WTC11 (cell line): ENCODE results near the gene TIMM10. TPM values are rescaled to one million over a fixed set of nuclear protein-coding genes. Genes with fewer than 3 reads are reported as not detected.

ENCODE experiments used
- ATAC-seq: fragments of 200-7000 bp; cut with Tn5 transposase; 2 replicates; pipeline ENCODE4 v1.10.0; 2021; ENCODE audit warnings: mild to moderate bottlenecking, moderate library complexity
- CTCF ChIA-PET: fragments of 300-600 bp; sonication (Branson Sonifier 250); formaldehyde crosslinking; loops from one replicate; lab custom pipeline; 2021; ENCODE audit warnings: antibody characterized with exemption; lab: Charles Lee
- POLR2A ChIA-PET: fragments of 350-600 bp; sonication (Branson Sonifier 250); formaldehyde crosslinking; loops from one replicate; lab custom pipeline; 2021; ENCODE audit warnings: antibody characterized with exemption; lab: Charles Lee
- DNase-seq: peaks from one replicate; pipeline ENCODE4 v3.0.0; 2021; ENCODE audit warnings: low spot score
- H3K27ac Mint-ChIP-seq: 2 replicates; pipeline ENCODE4 v1.8.0; 2021; ENCODE audit warnings: mixed read lengths
- H3K27me3 Mint-ChIP-seq: 2 replicates; pipeline ENCODE4 v1.8.0; 2021; ENCODE audit warnings: low read depth, mild to moderate bottlenecking, moderate library complexity, mixed read lengths
- H3K36me3 Mint-ChIP-seq: 2 replicates; pipeline ENCODE4 v1.8.0; 2021; ENCODE audit warnings: mixed read lengths
- H3K4me1 Mint-ChIP-seq: 2 replicates; pipeline ENCODE4 v1.8.0; 2022; ENCODE audit warnings: mixed read lengths
- H3K4me3 Mint-ChIP-seq: 2 replicates; pipeline ENCODE4 v1.8.0; 2021; ENCODE audit warnings: mild to moderate bottlenecking, moderate library complexity, mixed read lengths
- H3K9me3 Mint-ChIP-seq: 2 replicates; pipeline ENCODE4 v1.8.0; 2021; ENCODE audit warnings: mixed read lengths
- E2F4 ChIP-seq: sonication (generic); formaldehyde crosslinking; IDR thresholded peaks from 2 replicates; pipeline ENCODE4 v1.8.1; 2022; ENCODE audit warnings: low read depth, mild to moderate bottlenecking, moderate library complexity, missing genetic modification reagents, borderline replicate concordance
- ELF4 ChIP-seq: sonication (generic); formaldehyde crosslinking; IDR thresholded peaks from 2 replicates; pipeline ENCODE4 v1.8.1; 2022; ENCODE audit warnings: low read depth, mild to moderate bottlenecking, moderate library complexity, missing genetic modification reagents
- EMX1 ChIP-seq: fragments of 250-450 bp; sonication (Bioruptor Pico); IDR thresholded peaks from 2 replicates; pipeline ENCODE4 v1.8.0; 2021; ENCODE audit warnings: mild to moderate bottlenecking
- ETV6 ChIP-seq: sonication (generic); formaldehyde crosslinking; IDR thresholded peaks from 2 replicates; pipeline ENCODE4 v1.8.1; 2022; ENCODE audit warnings: mild to moderate bottlenecking, missing genetic modification reagents
- FOXJ3 ChIP-seq: sonication (generic); formaldehyde crosslinking; IDR thresholded peaks from 2 replicates; pipeline ENCODE4 v1.9.0; 2021; ENCODE audit warnings: missing genetic modification reagents, mild to moderate bottlenecking, borderline replicate concordance
- FOXK1 ChIP-seq: sonication (generic); formaldehyde crosslinking; IDR thresholded peaks from 2 replicates; pipeline ENCODE4 v1.8.0; 2022; ENCODE audit warnings: mild to moderate bottlenecking, moderate library complexity, missing genetic modification reagents
- FOXP1 ChIP-seq: sonication (generic); formaldehyde crosslinking; IDR thresholded peaks from 2 replicates; pipeline ENCODE4 v1.8.0; 2022; ENCODE audit warnings: missing genetic modification reagents, mild to moderate bottlenecking, moderate library complexity, borderline replicate concordance
- GTF2I ChIP-seq: fragments of 250-450 bp; sonication (Bioruptor Pico); conservative IDR thresholded peaks from 2 replicates; pipeline ENCODE4 v1.4.0; 2021; ENCODE audit warnings: mild to moderate bottlenecking
- HMGXB4 ChIP-seq: sonication (generic); formaldehyde crosslinking; IDR thresholded peaks from 2 replicates; pipeline ENCODE4 v1.8.1; 2023; ENCODE audit warnings: mild to moderate bottlenecking, moderate library complexity, missing genetic modification reagents
- MAX ChIP-seq: sonication (generic); formaldehyde crosslinking; IDR thresholded peaks from 2 replicates; pipeline ENCODE4 v1.8.0; 2022; ENCODE audit warnings: mild to moderate bottlenecking, missing genetic modification reagents
- NFATC4 ChIP-seq: fragments of 250-450 bp; sonication (Bioruptor Pico); IDR thresholded peaks from 2 replicates; pipeline ENCODE4 v1.9.0; 2021; ENCODE audit warnings: mild to moderate bottlenecking
- NR1H2 ChIP-seq: sonication (generic); formaldehyde crosslinking; IDR thresholded peaks from 2 replicates; pipeline ENCODE4 v1.9.0; 2021; ENCODE audit warnings: mild to moderate bottlenecking, moderate library complexity, missing genetic modification reagents
- SMAD3 ChIP-seq: sonication (generic); formaldehyde crosslinking; IDR thresholded peaks from 2 replicates; pipeline ENCODE4 v1.8.0; 2022; ENCODE audit warnings: missing genetic modification reagents, mild to moderate bottlenecking, borderline replicate concordance
- SP1 ChIP-seq: sonication (generic); formaldehyde crosslinking; conservative IDR thresholded peaks from 2 replicates; pipeline ENCODE4 v1.8.1; 2022; ENCODE audit warnings: missing genetic modification reagents
- USF1 ChIP-seq: sonication (generic); formaldehyde crosslinking; IDR thresholded peaks from 2 replicates; pipeline ENCODE4 v1.8.0; 2022; ENCODE audit warnings: mild to moderate bottlenecking, missing genetic modification reagents
- ZBTB21 ChIP-seq: sonication (generic); formaldehyde crosslinking; IDR thresholded peaks from 2 replicates; pipeline ENCODE4 v1.8.1; 2023; ENCODE audit warnings: mild to moderate bottlenecking, missing genetic modification reagents, borderline replicate concordance
- ZNF219 ChIP-seq: sonication (generic); formaldehyde crosslinking; IDR thresholded peaks from 2 replicates; pipeline ENCODE4 v1.8.0; 2023; ENCODE audit warnings: missing genetic modification reagents, mild to moderate bottlenecking, borderline replicate concordance
- total RNA-seq: library from RNA; stranded (reverse); gene quantifications from 3 replicates; pipeline ENCODE4 v1.2.3, GENCODE V29; 2021
- TF ChIP-seq, protein P1 (sequence below): sonication (generic); formaldehyde crosslinking; IDR thresholded peaks from 2 replicates; pipeline ENCODE4 v1.8.0; 2023; ENCODE audit warnings: missing genetic modification reagents
- TF ChIP-seq, protein P2 (sequence below): sonication (generic); formaldehyde crosslinking; IDR thresholded peaks from 2 replicates; pipeline ENCODE4 v1.8.0; 2023; ENCODE audit warnings: missing genetic modification reagents, mild to moderate bottlenecking, borderline replicate concordance
- TF ChIP-seq, protein P3 (sequence below): sonication (generic); formaldehyde crosslinking; IDR thresholded peaks from 2 replicates; pipeline ENCODE4 v1.8.0; 2022; ENCODE audit warnings: mild to moderate bottlenecking, missing genetic modification reagents
- TF ChIP-seq, protein P4 (sequence below): sonication (generic); formaldehyde crosslinking; IDR thresholded peaks from 2 replicates; pipeline ENCODE4 v1.8.1; 2023; ENCODE audit warnings: mild to moderate bottlenecking, missing genetic modification reagents
- TF ChIP-seq, protein P5 (sequence below): sonication (generic); formaldehyde crosslinking; IDR thresholded peaks from 2 replicates; pipeline ENCODE4 v1.8.0; 2022; ENCODE audit warnings: mild to moderate bottlenecking, missing genetic modification reagents

Gene TIMM10
- total RNA-seq, 1 experiment from 2014 or later = 92.8 TPM

DNA sequence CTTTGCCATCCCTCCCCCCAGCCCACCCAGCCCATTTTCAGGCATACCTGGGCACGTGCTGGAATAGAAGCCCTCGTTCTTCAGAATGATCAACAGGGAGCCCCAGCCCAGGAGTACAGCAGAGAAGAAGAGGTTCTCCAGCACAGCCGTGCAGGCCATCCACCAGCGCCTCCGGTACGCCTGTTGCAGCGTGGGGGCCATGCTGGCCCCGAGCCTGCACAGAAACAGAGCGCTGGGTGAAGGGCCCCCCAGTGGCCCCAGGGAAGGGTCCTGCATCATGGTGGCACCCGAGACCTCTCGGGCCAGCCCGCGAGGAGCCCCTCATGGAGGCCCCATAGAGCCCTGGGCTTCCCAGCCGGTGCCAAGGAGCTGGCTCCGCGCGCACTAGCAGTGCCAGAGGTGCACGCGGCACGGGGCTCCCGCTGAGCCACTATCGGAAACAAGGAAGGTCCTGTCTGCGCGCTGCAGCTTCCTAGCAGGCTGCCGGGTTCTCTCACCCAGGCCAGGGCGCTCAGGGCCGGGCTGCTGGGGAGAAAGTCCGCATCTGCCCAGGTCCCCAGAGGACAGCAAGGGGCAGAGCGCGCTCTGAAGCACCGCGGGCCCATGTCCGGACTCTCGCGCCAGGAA lies 16.5 kb downstream of the TIMM10 start:
- no peaks in the 10 kb centered on the region for H3K36me3 Mint-ChIP-seq
- DNase-seq (peak; percentile 70), ATAC-seq (peak; percentile 58)
- no peaks in the 10 kb centered on the region for H3K9me3 Mint-ChIP-seq
- H3K4me1 Mint-ChIP-seq = peaks cover 20% of the 10 kb centered on the region
- H3K4me3 Mint-ChIP-seq = peak overlapping the region; percentile 93
- no peak overlapping the region for H3K27ac Mint-ChIP-seq
- peaks cover 22% of the 10 kb centered on the region for H3K27me3 Mint-ChIP-seq
- ChIA-PET POLR2A (interaction anchor here (0.6 to 3.9 kb wide), 6 partner anchors 12 to 125 kb away, joined by 3 to 37 read pairs (median 4); no protein-coding TSS in a partner anchor), CTCF (interaction anchor here (0.6 to 6.9 kb wide), 16 partner anchors 13 to 190 kb away, joined by 3 to 147 read pairs (median 4); partner anchors contain the start of genes RTN4RL2 and UBE2L6)
- TF ChIP-seq, protein P1, sequence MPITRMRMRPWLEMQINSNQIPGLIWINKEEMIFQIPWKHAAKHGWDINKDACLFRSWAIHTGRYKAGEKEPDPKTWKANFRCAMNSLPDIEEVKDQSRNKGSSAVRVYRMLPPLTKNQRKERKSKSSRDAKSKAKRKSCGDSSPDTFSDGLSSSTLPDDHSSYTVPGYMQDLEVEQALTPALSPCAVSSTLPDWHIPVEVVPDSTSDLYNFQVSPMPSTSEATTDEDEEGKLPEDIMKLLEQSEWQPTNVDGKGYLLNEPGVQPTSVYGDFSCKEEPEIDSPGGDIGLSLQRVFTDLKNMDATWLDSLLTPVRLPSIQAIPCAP (CRISPR knock-in tag) = no peak
- no peak for TF ChIP-seq ETV6 (CRISPR knock-in tag)
- no peak for TF ChIP-seq ELF4
- no peak for TF ChIP-seq NFATC4
- TF ChIP-seq HMGXB4 (CRISPR knock-in tag) = peak; percentile 47; the same call in 1 of the 2 replicates
- TF ChIP-seq SP1 (CRISPR knock-in tag) = 0 out of 2 replicates have a peak, but pooled peaks have one; percentile 38
- TF ChIP-seq SMAD3 (CRISPR knock-in tag) = no peak
- TF ChIP-seq FOXJ3 (CRISPR knock-in tag) = no peak
- no peak for TF ChIP-seq ZNF219
- no peak for TF ChIP-seq GTF2I (CRISPR knock-in tag)
- TF ChIP-seq, protein P2, sequence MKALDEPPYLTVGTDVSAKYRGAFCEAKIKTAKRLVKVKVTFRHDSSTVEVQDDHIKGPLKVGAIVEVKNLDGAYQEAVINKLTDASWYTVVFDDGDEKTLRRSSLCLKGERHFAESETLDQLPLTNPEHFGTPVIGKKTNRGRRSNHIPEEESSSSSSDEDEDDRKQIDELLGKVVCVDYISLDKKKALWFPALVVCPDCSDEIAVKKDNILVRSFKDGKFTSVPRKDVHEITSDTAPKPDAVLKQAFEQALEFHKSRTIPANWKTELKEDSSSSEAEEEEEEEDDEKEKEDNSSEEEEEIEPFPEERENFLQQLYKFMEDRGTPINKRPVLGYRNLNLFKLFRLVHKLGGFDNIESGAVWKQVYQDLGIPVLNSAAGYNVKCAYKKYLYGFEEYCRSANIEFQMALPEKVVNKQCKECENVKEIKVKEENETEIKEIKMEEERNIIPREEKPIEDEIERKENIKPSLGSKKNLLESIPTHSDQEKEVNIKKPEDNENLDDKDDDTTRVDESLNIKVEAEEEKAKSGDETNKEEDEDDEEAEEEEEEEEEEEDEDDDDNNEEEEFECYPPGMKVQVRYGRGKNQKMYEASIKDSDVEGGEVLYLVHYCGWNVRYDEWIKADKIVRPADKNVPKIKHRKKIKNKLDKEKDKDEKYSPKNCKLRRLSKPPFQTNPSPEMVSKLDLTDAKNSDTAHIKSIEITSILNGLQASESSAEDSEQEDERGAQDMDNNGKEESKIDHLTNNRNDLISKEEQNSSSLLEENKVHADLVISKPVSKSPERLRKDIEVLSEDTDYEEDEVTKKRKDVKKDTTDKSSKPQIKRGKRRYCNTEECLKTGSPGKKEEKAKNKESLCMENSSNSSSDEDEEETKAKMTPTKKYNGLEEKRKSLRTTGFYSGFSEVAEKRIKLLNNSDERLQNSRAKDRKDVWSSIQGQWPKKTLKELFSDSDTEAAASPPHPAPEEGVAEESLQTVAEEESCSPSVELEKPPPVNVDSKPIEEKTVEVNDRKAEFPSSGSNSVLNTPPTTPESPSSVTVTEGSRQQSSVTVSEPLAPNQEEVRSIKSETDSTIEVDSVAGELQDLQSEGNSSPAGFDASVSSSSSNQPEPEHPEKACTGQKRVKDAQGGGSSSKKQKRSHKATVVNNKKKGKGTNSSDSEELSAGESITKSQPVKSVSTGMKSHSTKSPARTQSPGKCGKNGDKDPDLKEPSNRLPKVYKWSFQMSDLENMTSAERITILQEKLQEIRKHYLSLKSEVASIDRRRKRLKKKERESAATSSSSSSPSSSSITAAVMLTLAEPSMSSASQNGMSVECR (CRISPR knock-in tag) = no peak
- no peak for TF ChIP-seq NR1H2 (CRISPR knock-in tag)
- no peak for TF ChIP-seq USF1 (CRISPR knock-in tag)
- TF ChIP-seq, protein P3, sequence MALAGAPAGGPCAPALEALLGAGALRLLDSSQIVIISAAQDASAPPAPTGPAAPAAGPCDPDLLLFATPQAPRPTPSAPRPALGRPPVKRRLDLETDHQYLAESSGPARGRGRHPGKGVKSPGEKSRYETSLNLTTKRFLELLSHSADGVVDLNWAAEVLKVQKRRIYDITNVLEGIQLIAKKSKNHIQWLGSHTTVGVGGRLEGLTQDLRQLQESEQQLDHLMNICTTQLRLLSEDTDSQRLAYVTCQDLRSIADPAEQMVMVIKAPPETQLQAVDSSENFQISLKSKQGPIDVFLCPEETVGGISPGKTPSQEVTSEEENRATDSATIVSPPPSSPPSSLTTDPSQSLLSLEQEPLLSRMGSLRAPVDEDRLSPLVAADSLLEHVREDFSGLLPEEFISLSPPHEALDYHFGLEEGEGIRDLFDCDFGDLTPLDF (CRISPR knock-in tag) = no peak
- TF ChIP-seq ZBTB21 (CRISPR knock-in tag) = no peak
- TF ChIP-seq FOXP1 (CRISPR knock-in tag) = peak; percentile 56; the same call in 1 of the 2 replicates
- TF ChIP-seq FOXK1 = peak; percentile 65; the same call in 1 of the 2 replicates
- TF ChIP-seq, protein P4, sequence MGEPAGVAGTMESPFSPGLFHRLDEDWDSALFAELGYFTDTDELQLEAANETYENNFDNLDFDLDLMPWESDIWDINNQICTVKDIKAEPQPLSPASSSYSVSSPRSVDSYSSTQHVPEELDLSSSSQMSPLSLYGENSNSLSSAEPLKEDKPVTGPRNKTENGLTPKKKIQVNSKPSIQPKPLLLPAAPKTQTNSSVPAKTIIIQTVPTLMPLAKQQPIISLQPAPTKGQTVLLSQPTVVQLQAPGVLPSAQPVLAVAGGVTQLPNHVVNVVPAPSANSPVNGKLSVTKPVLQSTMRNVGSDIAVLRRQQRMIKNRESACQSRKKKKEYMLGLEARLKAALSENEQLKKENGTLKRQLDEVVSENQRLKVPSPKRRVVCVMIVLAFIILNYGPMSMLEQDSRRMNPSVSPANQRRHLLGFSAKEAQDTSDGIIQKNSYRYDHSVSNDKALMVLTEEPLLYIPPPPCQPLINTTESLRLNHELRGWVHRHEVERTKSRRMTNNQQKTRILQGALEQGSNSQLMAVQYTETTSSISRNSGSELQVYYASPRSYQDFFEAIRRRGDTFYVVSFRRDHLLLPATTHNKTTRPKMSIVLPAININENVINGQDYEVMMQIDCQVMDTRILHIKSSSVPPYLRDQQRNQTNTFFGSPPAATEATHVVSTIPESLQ (CRISPR knock-in tag) = no peak
- no peak for TF ChIP-seq E2F4
- TF ChIP-seq MAX (CRISPR knock-in tag) = peak; percentile 80
- TF ChIP-seq, protein P5, sequence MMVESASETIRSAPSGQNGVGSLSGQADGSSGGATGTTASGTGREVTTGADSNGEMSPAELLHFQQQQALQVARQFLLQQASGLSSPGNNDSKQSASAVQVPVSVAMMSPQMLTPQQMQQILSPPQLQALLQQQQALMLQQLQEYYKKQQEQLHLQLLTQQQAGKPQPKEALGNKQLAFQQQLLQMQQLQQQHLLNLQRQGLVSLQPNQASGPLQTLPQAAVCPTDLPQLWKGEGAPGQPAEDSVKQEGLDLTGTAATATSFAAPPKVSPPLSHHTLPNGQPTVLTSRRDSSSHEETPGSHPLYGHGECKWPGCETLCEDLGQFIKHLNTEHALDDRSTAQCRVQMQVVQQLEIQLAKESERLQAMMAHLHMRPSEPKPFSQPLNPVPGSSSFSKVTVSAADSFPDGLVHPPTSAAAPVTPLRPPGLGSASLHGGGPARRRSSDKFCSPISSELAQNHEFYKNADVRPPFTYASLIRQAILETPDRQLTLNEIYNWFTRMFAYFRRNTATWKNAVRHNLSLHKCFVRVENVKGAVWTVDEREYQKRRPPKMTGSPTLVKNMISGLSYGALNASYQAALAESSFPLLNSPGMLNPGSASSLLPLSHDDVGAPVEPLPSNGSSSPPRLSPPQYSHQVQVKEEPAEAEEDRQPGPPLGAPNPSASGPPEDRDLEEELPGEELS (CRISPR knock-in tag) = 0 out of 2 replicates have a peak, but pooled peaks have one; percentile 2
- TF ChIP-seq EMX1 (CRISPR knock-in tag) = no peak
